AG10803 (cell line): Measurements from ENCODE around the gene RPUSD3.

ENCODE experiments used
- DNase-seq: peaks from one replicate; pipeline ENCODE4 v3.0.0; 2010; ENCODE audit warnings: low read depth
- H3K4me3 ChIP-seq: 2 replicates; pipeline ENCODE4 v1.5.1; 2011; ENCODE audit warnings: mild to moderate bottlenecking, low read length, control low read depth
- TF ChIP-seq, protein P1 (sequence below): conservative IDR thresholded peaks from 2 replicates; pipeline ENCODE4 v1.5.1; 2011; ENCODE audit warnings: mild to moderate bottlenecking, low read length, control low read depth, inconsistent platforms

RPUSD3 gene

DNA sequence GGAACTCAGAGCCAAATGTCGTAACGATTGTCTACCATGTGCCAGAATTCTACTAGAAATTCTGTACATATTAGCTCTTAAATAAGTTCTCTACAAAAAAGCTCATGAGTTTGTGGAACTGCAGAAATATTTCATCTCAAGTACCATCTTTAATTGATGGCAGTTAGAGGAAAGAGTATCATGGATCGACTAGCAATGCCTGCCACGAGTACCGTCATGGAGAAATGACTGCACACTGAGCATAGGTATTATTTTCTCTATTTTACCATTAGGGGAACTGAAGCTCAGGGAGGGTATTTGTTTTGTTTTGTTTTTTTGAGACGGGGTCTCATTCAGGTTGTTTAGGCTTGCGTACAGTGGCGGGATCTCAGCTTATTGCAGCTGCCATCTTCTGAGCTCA lies 2.8 kb downstream of the RPUSD3 start:
- H3K4me3 ChIP-seq, result no peak overlapping the region
- TF ChIP-seq, protein P1, sequence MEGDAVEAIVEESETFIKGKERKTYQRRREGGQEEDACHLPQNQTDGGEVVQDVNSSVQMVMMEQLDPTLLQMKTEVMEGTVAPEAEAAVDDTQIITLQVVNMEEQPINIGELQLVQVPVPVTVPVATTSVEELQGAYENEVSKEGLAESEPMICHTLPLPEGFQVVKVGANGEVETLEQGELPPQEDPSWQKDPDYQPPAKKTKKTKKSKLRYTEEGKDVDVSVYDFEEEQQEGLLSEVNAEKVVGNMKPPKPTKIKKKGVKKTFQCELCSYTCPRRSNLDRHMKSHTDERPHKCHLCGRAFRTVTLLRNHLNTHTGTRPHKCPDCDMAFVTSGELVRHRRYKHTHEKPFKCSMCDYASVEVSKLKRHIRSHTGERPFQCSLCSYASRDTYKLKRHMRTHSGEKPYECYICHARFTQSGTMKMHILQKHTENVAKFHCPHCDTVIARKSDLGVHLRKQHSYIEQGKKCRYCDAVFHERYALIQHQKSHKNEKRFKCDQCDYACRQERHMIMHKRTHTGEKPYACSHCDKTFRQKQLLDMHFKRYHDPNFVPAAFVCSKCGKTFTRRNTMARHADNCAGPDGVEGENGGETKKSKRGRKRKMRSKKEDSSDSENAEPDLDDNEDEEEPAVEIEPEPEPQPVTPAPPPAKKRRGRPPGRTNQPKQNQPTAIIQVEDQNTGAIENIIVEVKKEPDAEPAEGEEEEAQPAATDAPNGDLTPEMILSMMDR, result no peak
- DNase-seq, result no peak

- no peak overlapping the region for H3K4me3 ChIP-seq
- DNase-seq, result no peak
- TF ChIP-seq, protein P1, result no peak
These were observed 5.0 kb downstream of the RPUSD3 start for GRCh38 chr3:9838856-9839255.

- no peak for DNase-seq
- H3K4me3 ChIP-seq, result no peak overlapping the region
- TF ChIP-seq, protein P1, result no peak
These were observed 5.9 kb downstream of the RPUSD3 start for GRCh38 chr3:9837701-9838582.

GRCh38 chr3:9834520-9835380 lies 9.1 kb downstream of the RPUSD3 start:
- TF ChIP-seq, protein P1, result no peak
- no peak overlapping the region for H3K4me3 ChIP-seq
- no peak for DNase-seq

DNA sequence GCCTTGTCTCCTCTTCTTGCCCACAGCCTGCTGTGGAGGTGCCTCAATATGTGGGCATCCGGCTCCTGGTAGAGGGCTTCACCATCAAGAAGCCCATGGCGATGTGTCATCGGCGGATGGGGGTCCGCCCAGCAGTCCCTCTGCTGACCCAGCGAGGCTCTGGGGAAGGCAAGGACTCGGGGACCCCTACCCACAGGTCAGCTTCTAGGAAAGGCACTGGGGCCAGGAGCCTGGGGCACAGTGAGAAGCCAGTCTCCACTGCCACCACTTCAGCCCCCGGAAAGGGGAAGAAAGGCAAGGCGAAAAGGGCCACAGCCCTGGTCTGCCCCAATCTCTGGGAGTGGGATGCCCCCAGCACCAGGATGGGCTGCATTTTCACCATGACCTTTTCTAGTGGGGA lies 10.7 kb downstream of the RPUSD3 start:
- no peak for DNase-seq
- TF ChIP-seq, protein P1, result no peak
- H3K4me3 ChIP-seq, result no peak overlapping the region

DNA sequence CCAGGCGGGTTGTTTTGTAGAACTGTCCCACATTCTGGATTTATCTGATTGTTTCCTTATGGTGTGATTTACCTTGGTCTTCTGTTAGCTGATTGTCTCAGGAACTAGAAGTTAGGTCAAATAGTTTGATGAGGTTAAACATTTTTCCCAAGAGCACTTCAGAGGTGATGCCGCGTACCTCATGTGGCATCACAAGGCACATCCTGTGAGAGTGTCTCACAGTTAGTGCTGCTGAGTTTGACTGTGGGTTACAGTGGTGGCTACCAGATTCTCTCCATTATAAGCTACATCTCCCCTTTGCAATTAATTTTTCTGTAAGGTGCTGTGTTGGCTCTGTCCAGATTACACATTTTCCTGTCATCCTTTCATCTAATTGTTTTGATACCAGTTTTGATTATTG lies 12.6 kb downstream of the RPUSD3 start:
- TF ChIP-seq, protein P1, result no peak
- no peak for DNase-seq
- H3K4me3 ChIP-seq, result no peak overlapping the region
